Spinal cord (tissue), 10 donors: ENCODE results near the gene GVQW3. TPM values are rescaled to one million over a fixed set of nuclear protein-coding genes. Genes with fewer than 3 reads are reported as not detected.
A peak's percentile ranks its signal among the peaks of the same experiment; 100 is the strongest.

Experiments
- DNase-seq, 6 donors: peaks; one replicate each; pipeline versions ENCODE4 v3.0.0 to v3.0.0-alpha.2; 2013 to 2015; ENCODE audit warnings: low spot score in 6 of 6, low read depth in 4 of 6
- H3K27ac ChIP-seq: one replicate; pipeline ENCODE4 v1.5.1; 2013; ENCODE audit warnings: low read depth, low read length, control low read depth
- H3K27me3 ChIP-seq: one replicate; pipeline ENCODE4 v1.6.1; 2013; ENCODE audit warnings: low read length; ENCODE audit not compliant: control insufficient read depth, insufficient read depth
- H3K36me3 ChIP-seq: one replicate; pipeline ENCODE4 v1.6.1; 2013; ENCODE audit warnings: low read length; ENCODE audit not compliant: control insufficient read depth, insufficient read depth
- H3K4me1 ChIP-seq: one replicate; pipeline ENCODE4 v1.6.1; 2013; ENCODE audit warnings: low read length; ENCODE audit not compliant: control insufficient read depth, insufficient read depth
- H3K4me3 ChIP-seq: one replicate; pipeline ENCODE4 v1.5.1; 2013; ENCODE audit warnings: low read depth, low read length, control low read depth
- H3K9me3 ChIP-seq: one replicate; pipeline ENCODE4 v1.6.1; 2013; ENCODE audit warnings: low read length; ENCODE audit not compliant: control insufficient read depth, insufficient read depth
- WGBS: methylation state at CpG from one replicate; pipeline ENCODE4 v1.1.5; 2013; ENCODE audit warnings: missing lambda C conversion rate; ENCODE audit not compliant: insufficient coverage; 5-methylcytosine and 5-hydroxymethylcytosine counted together
- polyA plus RNA-seq, 2 donors: library from polyadenylated mRNA; unstranded; fragments of 120-200 nt; gene quantifications; one replicate each; pipeline ENCODE4 v1.2.1, GENCODE V29; 2013; ENCODE audit not compliant: insufficient read length in 2 of 2
- total RNA-seq, 2 donors: library from RNA; depleted of rRNA in 1 of 2; stranded (reverse); fragments of 120-200 nt in 1 of 2; fragments of >200 nt in 1 of 2; gene quantifications; one replicate each; pipeline versions ENCODE4 v1.2.3 to v1.2.4, GENCODE V29; 2013 to 2014
- donor health status: healthy.

The GVQW3 gene
- total and polyA plus RNA-seq, 4 donors = 11.9 to 17.0 (median 12.8) TPM

DNA sequence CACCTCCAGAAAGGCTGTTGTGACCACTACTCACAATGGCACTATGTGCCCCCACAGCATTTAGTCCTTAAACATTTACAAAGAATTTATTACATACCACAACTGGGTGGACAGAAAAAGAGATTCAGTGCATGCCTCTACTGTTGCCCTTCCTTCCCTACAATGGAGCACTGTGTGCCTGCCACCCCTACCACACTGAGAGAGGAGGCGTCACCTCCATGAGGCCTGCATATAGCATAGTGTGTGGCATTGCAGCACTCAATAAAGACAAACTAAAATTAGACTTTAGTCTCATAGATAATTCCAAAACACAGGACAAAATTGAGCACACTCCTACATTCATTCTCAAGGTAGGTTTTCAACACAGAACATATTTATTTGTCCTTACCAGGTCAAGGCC lies 26.0 kb upstream of the GVQW3 start:
- no peaks in the 10 kb centered on the region for H3K27me3 ChIP-seq
- peaks cover 15% of the 10 kb centered on the region for H3K36me3 ChIP-seq
- WGBS = no CpG with 5 or more reads among the region's 1 CpG
- peak overlapping the region; percentile 29 for H3K27ac ChIP-seq
- no peak for DNase-seq
- H3K4me1 ChIP-seq = no peaks in the 10 kb centered on the region
- H3K4me3 ChIP-seq = no peak overlapping the region
- H3K9me3 ChIP-seq = no peaks in the 10 kb centered on the region

DNA sequence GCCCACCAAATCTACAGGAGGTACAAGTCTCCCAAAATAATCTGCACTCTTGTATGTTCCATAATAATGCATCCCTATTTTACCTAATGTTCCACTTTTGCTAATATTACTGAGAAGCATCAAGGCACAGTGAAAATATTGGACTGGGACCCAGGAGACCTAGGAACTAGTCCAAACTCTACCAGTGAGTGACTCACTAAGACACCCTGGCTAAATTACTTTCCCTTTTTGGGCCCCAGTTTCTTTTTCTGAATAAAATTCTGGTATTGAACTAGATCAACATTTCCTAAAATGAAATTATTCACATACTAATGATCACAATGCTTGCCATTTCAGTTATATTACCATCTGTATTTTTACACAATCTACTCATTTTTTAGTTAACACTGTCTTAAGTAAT lies 19.7 kb upstream of the GVQW3 start:
- Histone ChIP-seq H3K27ac (no peak overlapping the region), H3K9me3 (no peaks in the 10 kb centered on the region), H3K4me1 (no peaks in the 10 kb centered on the region), H3K27me3 (no peaks in the 10 kb centered on the region), H3K4me3 (no peak overlapping the region), H3K36me3 (peaks cover 9% of the 10 kb centered on the region)
- no peak for DNase-seq

DNA sequence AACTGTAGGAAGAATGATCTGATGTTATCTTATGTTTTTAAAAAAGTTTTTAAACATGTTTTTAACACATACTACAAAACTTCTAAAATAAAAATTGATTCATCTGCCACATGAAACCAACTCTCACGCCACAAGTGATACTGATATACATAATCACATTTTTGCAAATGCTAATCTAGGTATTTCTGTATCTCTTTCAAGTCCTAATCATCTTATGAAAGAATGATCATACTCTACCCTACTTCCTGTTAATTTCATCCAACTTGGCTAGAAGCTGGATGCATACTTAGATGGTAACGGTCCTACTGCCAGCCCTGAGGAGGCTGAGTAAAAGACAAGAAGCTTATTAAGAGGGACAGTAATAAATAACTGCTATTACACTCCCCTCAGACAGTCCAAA lies 19.3 kb upstream of the GVQW3 start:
- DNase-seq = no peak
- Histone ChIP-seq H3K36me3 (peaks cover 9% of the 10 kb centered on the region), H3K4me1 (no peaks in the 10 kb centered on the region), H3K27me3 (no peaks in the 10 kb centered on the region), H3K9me3 (no peaks in the 10 kb centered on the region), H3K4me3 (no peak overlapping the region), H3K27ac (no peak overlapping the region)
- no CpG with 5 or more reads among the region's 2 CpGs for WGBS

DNA sequence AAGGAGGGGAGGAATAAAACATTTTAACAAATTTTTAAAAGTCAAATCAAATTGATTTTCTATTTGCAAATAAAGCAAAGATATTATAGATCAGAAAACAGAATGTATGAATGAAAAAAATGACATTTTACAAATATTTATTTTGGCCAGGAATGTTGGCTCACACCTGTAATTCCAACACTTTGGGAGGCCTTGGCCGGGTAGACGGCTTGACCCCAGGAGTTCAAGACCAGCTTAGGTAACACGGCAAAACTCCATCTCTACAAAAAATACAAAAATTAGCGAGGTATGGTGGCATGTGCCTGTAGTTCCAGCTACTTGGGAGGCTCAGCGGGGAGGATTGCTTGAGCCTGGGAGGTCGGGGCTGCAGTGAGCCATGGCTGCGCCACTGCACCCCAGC lies 18.4 kb upstream of the GVQW3 start:
- no peak for DNase-seq
- no peaks in the 10 kb centered on the region for H3K4me1 ChIP-seq
- no peaks in the 10 kb centered on the region for H3K27me3 ChIP-seq
- no peak overlapping the region for H3K27ac ChIP-seq
- no CpG with 5 or more reads among the region's 7 CpGs for WGBS
- peaks cover 9% of the 10 kb centered on the region for H3K36me3 ChIP-seq
- no peak overlapping the region for H3K4me3 ChIP-seq
- H3K9me3 ChIP-seq = no peaks in the 10 kb centered on the region

DNA sequence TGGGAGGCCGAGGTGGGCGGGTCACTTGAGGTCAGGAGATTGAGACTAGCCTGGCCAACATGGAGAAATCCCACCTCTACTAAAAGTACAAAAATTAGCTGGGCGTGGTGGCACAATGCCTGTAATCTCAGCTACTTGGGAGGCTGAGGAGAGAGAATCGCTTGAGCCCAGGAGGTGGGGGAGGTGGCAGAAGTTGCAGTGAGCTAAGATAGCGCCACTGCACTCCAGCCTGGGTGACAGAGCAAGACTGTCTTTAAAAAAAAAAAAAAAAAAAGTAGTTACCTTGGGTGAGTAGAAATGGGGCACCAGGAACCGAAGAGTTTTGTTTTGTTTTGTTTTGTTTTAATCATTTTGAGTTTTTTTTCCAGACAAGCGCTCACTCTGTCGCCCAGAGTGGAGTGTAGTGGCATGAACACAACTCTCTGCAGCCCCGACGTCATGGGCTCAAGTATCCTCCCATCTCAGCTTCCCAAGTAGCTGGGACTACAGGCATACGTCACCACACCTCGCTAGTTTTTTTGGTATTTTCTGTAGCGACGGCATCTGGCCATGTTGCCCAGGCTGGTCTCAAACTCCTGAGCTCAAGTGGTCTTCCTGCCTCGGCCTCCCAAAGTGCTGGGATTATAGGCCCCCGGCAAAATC lies 16.0 kb upstream of the GVQW3 start:
- WGBS = 93% methylated on average over 10 of the region's 16 CpGs
- H3K4me1 ChIP-seq = no peaks in the 10 kb centered on the region
- no peak for DNase-seq

DNA sequence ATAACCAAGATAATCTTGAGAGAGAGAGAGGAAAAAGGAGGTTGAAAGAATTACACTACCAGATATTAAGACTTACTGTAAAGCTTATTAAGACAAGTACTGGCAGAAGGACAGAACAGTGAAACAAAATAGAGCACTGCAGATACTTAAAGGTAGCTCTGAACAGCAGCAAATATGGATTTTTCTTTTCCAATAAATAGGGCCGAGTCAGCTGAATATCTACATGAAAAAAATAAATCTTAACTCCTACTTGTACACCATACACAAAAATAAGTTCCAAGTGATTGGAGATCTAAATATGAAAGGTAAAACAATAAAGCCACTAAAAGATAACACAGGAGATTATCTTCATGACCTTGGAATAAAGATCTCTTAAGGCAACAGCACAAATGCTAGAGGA lies 12.6 kb upstream of the GVQW3 start:
- H3K36me3 ChIP-seq = peaks cover under 1% of the 10 kb centered on the region
- DNase-seq = no peak
- no peaks in the 10 kb centered on the region for H3K9me3 ChIP-seq
- no peaks in the 10 kb centered on the region for H3K27me3 ChIP-seq
- H3K27ac ChIP-seq = no peak overlapping the region
- WGBS = no CpG with 5 or more reads among the region's 1 CpG
- no peak overlapping the region for H3K4me3 ChIP-seq
- H3K4me1 ChIP-seq = peaks cover 4% of the 10 kb centered on the region

More for the DNA sequence above, 16.0 kb upstream of the GVQW3 start:
- Histone ChIP-seq H3K27ac (no peak overlapping the region), H3K27me3 (no peaks in the 10 kb centered on the region), H3K9me3 (no peaks in the 10 kb centered on the region), H3K36me3 (peaks cover 2% of the 10 kb centered on the region), H3K4me3 (no peak overlapping the region)

DNA sequence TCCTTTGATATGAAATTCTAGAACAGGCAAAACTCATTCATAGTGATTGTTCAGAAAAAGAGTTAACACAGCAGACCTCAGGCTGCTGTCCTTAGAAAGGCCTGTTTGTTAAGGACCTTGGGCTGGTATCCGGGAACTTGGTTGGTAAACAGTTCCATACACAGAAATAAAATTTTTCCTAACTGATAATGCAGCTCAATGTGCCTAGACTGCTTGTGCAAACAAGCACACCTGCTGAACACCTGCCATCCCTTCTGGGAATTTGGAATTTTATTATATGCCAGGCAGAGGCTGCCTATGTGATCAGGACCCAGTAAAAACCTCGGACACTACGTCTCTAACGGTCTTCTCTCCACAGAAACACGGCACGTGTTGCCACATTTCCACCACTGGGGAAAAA lies 11.7 kb upstream of the GVQW3 start:
- H3K36me3 ChIP-seq = no peaks in the 10 kb centered on the region
- WGBS = 91% methylated on average over 5 of the region's 6 CpGs

DNA sequence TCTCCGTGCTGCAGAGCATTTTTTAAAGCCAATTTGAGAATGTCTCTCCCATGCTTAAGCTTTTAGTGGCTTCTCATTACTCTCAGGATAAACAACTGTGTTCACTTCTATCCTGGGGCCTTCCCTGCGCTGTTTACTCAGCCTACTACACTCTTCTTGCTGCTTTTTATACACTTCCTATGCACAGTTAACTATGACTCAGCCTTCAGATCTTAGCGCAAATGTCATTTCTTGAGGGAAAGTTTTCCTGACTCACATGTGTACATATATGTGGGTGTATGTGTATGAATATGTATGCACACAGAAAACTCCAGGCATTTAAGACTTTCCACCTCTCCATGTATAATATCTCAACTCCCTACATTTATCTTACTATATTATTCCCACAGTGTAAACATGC lies 10.0 kb upstream of the GVQW3 start:
- Histone ChIP-seq H3K4me1 (peaks cover 4% of the 10 kb centered on the region), H3K27ac (no peak overlapping the region), H3K27me3 (no peaks in the 10 kb centered on the region), H3K36me3 (no peaks in the 10 kb centered on the region), H3K4me3 (no peak overlapping the region), H3K9me3 (no peaks in the 10 kb centered on the region)
- 60% methylated on average over 1 of the region's 3 CpGs for WGBS
- DNase-seq = no peak

More for the DNA sequence above, 11.7 kb upstream of the GVQW3 start:
- H3K9me3 ChIP-seq = no peaks in the 10 kb centered on the region
- DNase-seq = no peak
- H3K4me1 ChIP-seq = peaks cover 4% of the 10 kb centered on the region
- H3K27ac ChIP-seq = no peak overlapping the region
- no peaks in the 10 kb centered on the region for H3K27me3 ChIP-seq
- no peak overlapping the region for H3K4me3 ChIP-seq

DNA sequence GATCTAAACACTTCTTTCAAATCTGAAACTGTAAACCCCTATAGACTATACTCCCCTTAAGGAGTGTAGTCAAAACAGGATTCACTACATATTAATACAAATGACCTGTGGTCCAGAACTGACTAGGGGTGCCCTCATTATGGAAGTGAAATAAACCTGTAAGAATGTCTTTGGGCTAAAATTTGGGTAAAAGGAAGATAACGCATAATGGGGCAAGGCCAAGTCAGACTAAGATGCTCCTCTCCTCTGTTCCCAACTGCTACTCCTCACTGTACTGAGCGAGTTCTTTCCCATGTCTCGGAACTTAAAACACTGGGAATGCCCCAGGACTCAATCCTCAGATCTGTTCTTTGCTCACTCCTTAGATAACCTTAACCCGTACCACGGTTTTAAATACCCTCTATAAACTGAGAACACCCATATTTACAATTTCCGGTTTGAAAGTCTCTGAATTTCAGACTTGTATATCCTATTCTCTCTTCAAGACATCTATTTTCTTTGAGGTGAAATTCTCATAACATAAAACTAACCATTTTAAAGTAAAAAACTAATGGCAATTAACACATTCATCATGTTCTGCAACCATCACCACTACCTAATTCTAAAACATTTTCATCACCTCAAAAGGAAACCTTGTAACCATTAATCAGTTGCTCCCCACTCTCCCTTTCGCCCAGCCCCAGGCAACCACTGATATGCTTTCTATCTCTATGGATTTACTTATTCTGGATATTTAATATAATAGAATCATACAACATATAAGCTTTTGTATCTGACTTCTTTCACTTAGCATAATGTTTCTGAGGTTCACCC lies 4.2 kb upstream of the GVQW3 start:
- Histone ChIP-seq H3K9me3 (no peaks in the 10 kb centered on the region), H3K4me1 (peaks cover 12% of the 10 kb centered on the region), H3K27me3 (no peaks in the 10 kb centered on the region), H3K4me3 (no peak overlapping the region), H3K27ac (no peak overlapping the region), H3K36me3 (no peaks in the 10 kb centered on the region)
- no peak for DNase-seq
- 95% methylated on average over 4 of the region's 7 CpGs for WGBS

DNA sequence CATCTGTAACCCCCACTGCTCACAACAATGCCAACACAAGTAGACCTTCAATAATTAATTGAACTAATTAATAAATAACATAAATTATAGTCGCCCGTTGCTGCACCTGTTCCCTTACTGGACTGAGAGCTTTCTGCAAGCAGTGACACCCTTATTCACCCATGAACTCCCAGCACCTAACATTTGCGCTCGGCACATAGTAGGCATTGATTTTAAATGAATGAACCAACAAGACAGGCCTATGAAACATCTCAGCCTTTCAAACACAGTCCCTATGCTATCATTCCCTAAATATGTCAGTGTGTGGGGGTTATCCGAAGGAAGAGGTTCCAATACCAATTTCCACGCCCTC lies 1.3 kb upstream of the GVQW3 start:
- Histone ChIP-seq H3K4me3 (peak overlapping the region; percentile 66), H3K4me1 (peaks cover 24% of the 10 kb centered on the region), H3K9me3 (no peaks in the 10 kb centered on the region), H3K36me3 (no peaks in the 10 kb centered on the region), H3K27ac (no peak overlapping the region), H3K27me3 (no peaks in the 10 kb centered on the region)
- WGBS = no CpG with 5 or more reads among the region's 6 CpGs
- no peak for DNase-seq
